ENCODE results near the gene CC2D1A. TPM values are rescaled to one million over a fixed set of nuclear protein-coding genes. Genes with fewer than 3 reads are reported as not detected.
"Not testable (repeated sequence)": the region's sequence is repeated elsewhere in the genome, so short reads cannot be mapped to it uniquely, and the experiment has no call there.

CC2D1A gene
- total RNA-seq, 4 donors from 2014 or later = 22.3 to 44.9 (median 33.7) TPM

DNA sequence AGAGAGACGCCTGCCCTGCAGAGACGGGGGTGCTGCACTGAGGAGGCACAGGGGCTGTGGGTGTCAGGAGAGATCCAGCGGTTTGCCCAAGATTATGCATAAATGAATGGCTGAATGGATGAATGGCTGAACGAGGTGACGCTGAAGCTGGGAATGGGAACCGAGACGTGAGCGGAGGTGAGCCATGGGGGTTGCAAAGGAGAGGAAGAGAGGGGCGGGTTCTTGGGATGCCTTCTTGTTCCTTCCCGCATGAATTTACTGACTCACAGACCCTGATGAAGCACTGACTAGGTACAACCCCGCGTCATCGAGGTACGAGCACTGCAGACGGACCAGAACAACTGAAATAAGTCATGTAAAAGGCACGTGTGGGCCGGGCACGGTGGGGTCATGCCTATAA lies 63.0 kb downstream of the CC2D1A start:
- Histone ChIP-seq H3K27ac (no peak overlapping the region), H3K4me1 (peaks cover 0 to 2% of the 10 kb centered on the region in 2 donors), H3K27me3 (no peaks in the 10 kb centered on the region), H3K9me3 (no peaks in the 10 kb centered on the region), H3K36me3 (peaks cover 0 to 59% of the 10 kb centered on the region in 2 donors), H3K4me3 (no peak overlapping the region)
- in situ Hi-C loops (cut with MboI; ENCODE audit: low sequenced_read_pairs in 4 of 4) = no loop called here
- DNase-seq (no peak), ATAC-seq (no peak)
- intact Hi-C loops (cut with DNase I; ENCODE audit: low total_unique reads) = no loop called here
- TF ChIP-seq, protein P1, sequence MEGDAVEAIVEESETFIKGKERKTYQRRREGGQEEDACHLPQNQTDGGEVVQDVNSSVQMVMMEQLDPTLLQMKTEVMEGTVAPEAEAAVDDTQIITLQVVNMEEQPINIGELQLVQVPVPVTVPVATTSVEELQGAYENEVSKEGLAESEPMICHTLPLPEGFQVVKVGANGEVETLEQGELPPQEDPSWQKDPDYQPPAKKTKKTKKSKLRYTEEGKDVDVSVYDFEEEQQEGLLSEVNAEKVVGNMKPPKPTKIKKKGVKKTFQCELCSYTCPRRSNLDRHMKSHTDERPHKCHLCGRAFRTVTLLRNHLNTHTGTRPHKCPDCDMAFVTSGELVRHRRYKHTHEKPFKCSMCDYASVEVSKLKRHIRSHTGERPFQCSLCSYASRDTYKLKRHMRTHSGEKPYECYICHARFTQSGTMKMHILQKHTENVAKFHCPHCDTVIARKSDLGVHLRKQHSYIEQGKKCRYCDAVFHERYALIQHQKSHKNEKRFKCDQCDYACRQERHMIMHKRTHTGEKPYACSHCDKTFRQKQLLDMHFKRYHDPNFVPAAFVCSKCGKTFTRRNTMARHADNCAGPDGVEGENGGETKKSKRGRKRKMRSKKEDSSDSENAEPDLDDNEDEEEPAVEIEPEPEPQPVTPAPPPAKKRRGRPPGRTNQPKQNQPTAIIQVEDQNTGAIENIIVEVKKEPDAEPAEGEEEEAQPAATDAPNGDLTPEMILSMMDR (IDR thresholded peaks at IDR 0.05 in 4 of 5, conservative IDR thresholded peaks at IDR 0.05 in 1 of 5) = no peak
- no peak for TF ChIP-seq POLR2A (IDR thresholded peaks at IDR 0.05)

DNA sequence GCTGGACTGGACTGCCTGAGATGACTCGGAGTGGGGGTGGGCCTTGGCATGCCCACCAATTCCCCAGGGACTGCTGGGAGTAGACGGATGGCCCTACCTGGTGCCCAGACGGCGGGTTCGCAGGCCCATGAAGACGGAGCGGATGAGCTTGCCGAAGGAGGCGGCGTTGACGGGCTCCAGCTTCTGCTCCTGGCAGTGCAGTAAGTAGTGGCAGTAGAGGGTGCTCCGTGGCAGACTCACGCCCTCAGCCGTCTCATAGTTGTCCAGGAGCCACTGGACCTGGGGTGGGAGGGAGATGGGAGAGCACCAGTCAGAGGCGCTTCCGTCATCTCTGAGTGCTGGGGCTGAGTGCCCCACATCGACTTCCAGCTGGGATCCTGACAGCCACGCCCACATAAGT lies 63.9 kb downstream of the CC2D1A start:
- H3K36me3 ChIP-seq = peaks cover 0 to 53% of the 10 kb centered on the region in 2 donors
- DNase-seq = no peak
- H3K27ac ChIP-seq = no peak overlapping the region
- peaks cover under 1 to 6% of the 10 kb centered on the region in 2 donors for H3K4me1 ChIP-seq
- intact Hi-C loops (cut with DNase I; ENCODE audit: low total_unique reads) (no loop called here), in situ Hi-C loops (cut with MboI; ENCODE audit: low sequenced_read_pairs in 4 of 4) (no loop called here)
- H3K9me3 ChIP-seq = no peaks in the 10 kb centered on the region
- no peak for TF ChIP-seq POLR2A (IDR thresholded peaks at IDR 0.05)
- TF ChIP-seq, protein P1 (IDR thresholded peaks at IDR 0.05 in 4 of 5, conservative IDR thresholded peaks at IDR 0.05 in 1 of 5) = no peak
- no peak for ATAC-seq
- H3K4me3 ChIP-seq = no peak overlapping the region
- no peaks in the 10 kb centered on the region for H3K27me3 ChIP-seq

DNA sequence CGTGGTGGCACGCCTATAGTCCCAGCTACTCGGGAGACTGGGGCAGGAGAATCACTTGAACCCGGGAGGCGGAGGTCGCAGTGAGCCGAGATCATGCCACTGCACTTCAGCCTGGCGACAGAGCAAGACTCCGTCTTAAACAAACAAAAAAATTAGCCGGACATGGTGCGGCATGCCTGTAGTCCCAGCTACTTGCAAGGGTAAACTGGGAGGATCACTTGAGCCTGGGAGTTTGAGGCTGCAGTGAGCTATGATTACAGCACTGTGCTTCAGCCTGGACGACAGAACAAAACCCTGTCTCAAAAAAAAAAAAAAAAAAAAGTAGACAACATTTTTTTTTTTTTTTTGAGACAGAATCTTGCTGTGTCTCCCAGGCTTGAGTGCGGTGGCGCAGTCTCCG lies 65.9 kb downstream of the CC2D1A start:
- H3K27ac ChIP-seq; intact Hi-C loops (cut with DNase I; ENCODE audit: low total_unique reads); DNase-seq; in situ Hi-C loops (cut with MboI; ENCODE audit: low sequenced_read_pairs in 4 of 4); ATAC-seq; H3K4me3 ChIP-seq; H3K9me3 ChIP-seq; H3K27me3 ChIP-seq: not testable (repeated sequence)
- Histone ChIP-seq H3K36me3 (peaks cover 0 to 33% of the 10 kb centered on the region in 2 donors), H3K4me1 (peaks cover 18 to 24% of the 10 kb centered on the region in 2 donors)

DNA sequence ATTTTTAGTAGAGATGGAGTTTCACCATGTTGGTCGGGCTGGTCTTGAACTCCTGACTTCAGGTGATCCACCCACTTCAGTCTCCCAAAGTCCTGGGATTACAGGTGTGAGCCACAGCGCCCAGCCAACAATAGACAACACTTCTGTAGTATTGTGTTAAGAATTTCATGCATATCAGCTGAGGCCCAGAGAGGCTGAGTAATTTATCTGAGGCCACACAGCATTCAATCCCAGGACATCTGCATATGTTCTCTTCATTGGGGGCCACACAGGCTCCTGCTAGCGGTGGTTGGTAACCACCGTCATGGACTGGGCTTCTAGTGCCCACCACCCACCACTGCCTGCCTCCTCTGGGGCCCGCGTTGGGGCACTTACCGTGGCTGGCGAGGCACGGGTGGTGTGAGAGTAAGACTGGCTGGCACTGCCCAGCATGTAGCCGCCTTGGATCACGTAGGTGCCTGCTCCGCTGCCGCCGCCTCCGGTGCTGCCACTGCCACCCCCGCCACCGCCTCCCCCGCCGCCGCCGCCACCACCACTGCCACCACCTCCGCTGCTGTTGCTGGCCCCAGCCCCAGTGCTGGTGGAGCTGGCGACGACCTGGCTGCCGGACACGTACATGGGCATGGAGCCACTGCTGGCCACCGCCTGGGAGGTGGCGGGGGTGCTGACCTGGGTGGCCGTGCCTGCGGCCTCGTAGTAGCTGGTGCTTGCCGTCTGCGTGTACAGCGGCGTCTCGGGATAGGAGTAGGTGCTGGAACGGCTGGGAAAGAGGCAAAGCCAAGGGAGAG lies 66.6 kb downstream of the CC2D1A start:
- Histone ChIP-seq H3K27me3 (no peaks in the 10 kb centered on the region), H3K36me3 (peaks cover 0 to 26% of the 10 kb centered on the region in 2 donors)
- in situ Hi-C loops (cut with MboI; ENCODE audit: low sequenced_read_pairs in 4 of 4) = no loop called here

DNA sequence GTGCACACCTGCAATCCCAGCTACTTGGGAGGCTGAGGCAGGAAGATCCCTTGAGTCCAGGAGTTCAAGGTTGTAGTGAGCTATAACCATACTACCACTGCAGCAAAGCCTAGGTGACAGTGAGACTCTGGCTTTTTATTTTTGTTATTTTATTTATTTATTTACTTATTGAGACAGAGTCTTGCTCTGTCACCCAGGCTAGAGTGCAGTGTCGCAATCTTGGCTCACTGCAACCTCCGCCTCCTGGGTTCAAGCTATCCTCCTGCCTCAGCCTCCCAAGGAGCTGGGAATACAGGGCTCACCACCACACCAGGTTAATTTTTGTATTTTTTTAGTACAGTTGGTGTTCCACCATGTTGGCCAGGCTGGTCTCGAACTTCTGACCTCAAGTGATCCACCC lies 67.5 kb downstream of the CC2D1A start:
- ATAC-seq; in situ Hi-C loops (cut with MboI; ENCODE audit: low sequenced_read_pairs in 4 of 4): not testable (repeated sequence)
- peaks cover 0 to 17% of the 10 kb centered on the region in 2 donors for H3K36me3 ChIP-seq

More for the DNA sequence above, 66.6 kb downstream of the CC2D1A start:
- Histone ChIP-seq H3K4me1 (peaks cover 18 to 24% of the 10 kb centered on the region in 2 donors), H3K27ac (peak overlapping the region; percentile 39 to 67 (median 56)), H3K9me3 (no peaks in the 10 kb centered on the region), H3K4me3 (no peak overlapping the region)
- TF ChIP-seq POLR2A (IDR thresholded peaks at IDR 0.05) = no peak
- TF ChIP-seq, protein P1 (IDR thresholded peaks at IDR 0.05 in 4 of 5, conservative IDR thresholded peaks at IDR 0.05 in 1 of 5) = no peak
- ATAC-seq (no peak), DNase-seq (peak in 1 of 2 donors; percentile 61)
- intact Hi-C loops (cut with DNase I; ENCODE audit: low total_unique reads) = no loop called here

More for the DNA sequence above, 67.5 kb downstream of the CC2D1A start:
- Histone ChIP-seq H3K4me1 (peaks cover 18 to 24% of the 10 kb centered on the region in 2 donors), H3K27ac (peak overlapping the region in 3 of 4 donors; percentile 39 to 67 (median 57))
- DNase-seq; intact Hi-C loops (cut with DNase I; ENCODE audit: low total_unique reads); H3K27me3 ChIP-seq; H3K9me3 ChIP-seq; H3K4me3 ChIP-seq: not testable (repeated sequence)
